Natural killer cell (primary cell): ENCODE data around the gene YBEY. TPM values are rescaled to one million over a fixed set of nuclear protein-coding genes. Genes with fewer than 3 reads are reported as not detected.
A peak's percentile ranks its signal among the peaks of the same experiment; 100 is the strongest.

Experiments
- ATAC-seq, 3 donors: fragments of 150-1000 bp in 2 of 3; fragments of 200-7000 bp in 1 of 3; cut with Tn5 transposase; 1 replicate in 1 of 3; 2 replicates in 2 of 3; pipeline ENCODE4 v1.10.0; 2021; ENCODE audit warnings: mild to moderate bottlenecking in 2 of 3, moderate library complexity in 2 of 3
- DNase-seq, 2 donors: peaks; one replicate each; pipeline versions ENCODE4 v3.0.0 to v3.0.0-alpha.2; 2013 to 2021; ENCODE audit warnings: mixed read lengths in 1 of 2
- H3K27ac ChIP-seq: one replicate; pipeline ENCODE4 v1.5.1; 2013; ENCODE audit warnings: mild to moderate bottlenecking, low read length
- H3K27me3 ChIP-seq: one replicate; pipeline ENCODE4 v1.6.1; 2013; ENCODE audit warnings: low read length; ENCODE audit not compliant: control insufficient read depth, insufficient read depth
- H3K36me3 ChIP-seq: one replicate; pipeline ENCODE4 v1.6.1; 2013; ENCODE audit warnings: low read length; ENCODE audit not compliant: control insufficient read depth, insufficient read depth
- H3K4me1 ChIP-seq: one replicate; pipeline ENCODE4 v1.6.1; 2013; ENCODE audit warnings: low read length; ENCODE audit not compliant: control insufficient read depth, insufficient read depth
- H3K4me3 ChIP-seq: one replicate; pipeline ENCODE4 v1.5.1; 2013; ENCODE audit warnings: low read length
- H3K9me3 ChIP-seq: one replicate; pipeline ENCODE4 v1.6.1; 2013; ENCODE audit warnings: low read length; ENCODE audit not compliant: control insufficient read depth, insufficient read depth
- H3K27ac Mint-ChIP-seq, 2 donors: one replicate each; pipeline ENCODE4 v1.8.0; 2022; ENCODE audit warnings: mild to moderate bottlenecking in 2 of 2, mixed read lengths in 2 of 2, moderate library complexity in 1 of 2
- H3K27me3 Mint-ChIP-seq, 2 donors: one replicate each; pipeline ENCODE4 v1.8.0; 2022; ENCODE audit warnings: low read depth in 2 of 2, mixed read lengths in 2 of 2
- H3K36me3 Mint-ChIP-seq: one replicate; pipeline ENCODE4 v1.8.0; 2022; ENCODE audit warnings: mixed read lengths
- H3K4me1 Mint-ChIP-seq, 2 donors: one replicate each; pipeline ENCODE4 v1.8.0; 2022; ENCODE audit warnings: mixed read lengths in 2 of 2
- H3K4me3 Mint-ChIP-seq: one replicate; pipeline ENCODE4 v1.8.0; 2022; ENCODE audit warnings: mild to moderate bottlenecking, moderate library complexity, mixed read lengths
- H3K9me3 Mint-ChIP-seq, 2 donors: one replicate each; pipeline ENCODE4 v1.8.0; 2022; ENCODE audit warnings: mixed read lengths in 2 of 2
- CTCF ChIP-seq: fragments of 200-600 bp; IDR thresholded peaks from one replicate; pipeline ENCODE4 v1.8.0; 2022; ENCODE audit warnings: antibody characterized with exemption
- WGBS: methylation state at CpG from one replicate; pipeline ENCODE4 v1.1.7; 2013; ENCODE audit warnings: missing lambda C conversion rate; ENCODE audit not compliant: insufficient coverage; 5-methylcytosine and 5-hydroxymethylcytosine counted together
- intact Hi-C: fragments of 100-400 bp; cut with micrococcal nuclease; formaldehyde crosslinking; loops from one replicate; pipeline ENCODE4 v1.14.2; 2022
- total RNA-seq, 4 donors: library from RNA; stranded (reverse); fragments of 120-200 nt in 1 of 4; gene quantifications; one replicate each; pipeline versions ENCODE4 v1.2.3 to v1.2.4, GENCODE V29; 2013 to 2022

Gene YBEY
- total RNA-seq, 3 donors from 2014 or later (not counting 1 experiment from before 2014, with no cell fraction given) = 10.8 to 13.7 (median 12.7) TPM

GRCh38 chr21:46326110-46326703 lies 40.1 kb downstream of the YBEY start:
- H3K27ac ChIP-seq = no peak overlapping the region
- peaks cover 24 to 27% of the 10 kb centered on the region in 2 donors for H3K4me1 Mint-ChIP-seq
- H3K9me3 Mint-ChIP-seq = no peaks in the 10 kb centered on the region
- no peaks in the 10 kb centered on the region for H3K9me3 ChIP-seq
- no peaks in the 10 kb centered on the region for H3K27me3 Mint-ChIP-seq
- H3K36me3 ChIP-seq = peaks cover 8% of the 10 kb centered on the region
- no peak for TF ChIP-seq CTCF
- no peak overlapping the region for H3K4me3 ChIP-seq
- no peak overlapping the region for H3K27ac Mint-ChIP-seq
- WGBS = 96% methylated on average over 15 of the region's 15 CpGs
- ATAC-seq (no peak), DNase-seq (no peak)
- peak overlapping the region; percentile 56 for H3K4me3 Mint-ChIP-seq
- peaks cover 20% of the 10 kb centered on the region for H3K4me1 ChIP-seq
- intact Hi-C loops = loop anchor here (10.0 kb wide), 1 partner anchor 129 kb away; the partner anchor contains the start of gene DIP2A
- H3K36me3 Mint-ChIP-seq = no peaks in the 10 kb centered on the region
- H3K27me3 ChIP-seq = no peaks in the 10 kb centered on the region

- ATAC-seq (no peak), DNase-seq (no peak)
- no peaks in the 10 kb centered on the region for H3K9me3 Mint-ChIP-seq
- H3K4me3 Mint-ChIP-seq = no peak overlapping the region
- Histone ChIP-seq H3K36me3 (peaks cover 9% of the 10 kb centered on the region), H3K27me3 (no peaks in the 10 kb centered on the region), H3K4me3 (no peak overlapping the region), H3K4me1 (peaks cover 14% of the 10 kb centered on the region), H3K27ac (no peak overlapping the region), H3K9me3 (no peaks in the 10 kb centered on the region)
- H3K36me3 Mint-ChIP-seq = no peaks in the 10 kb centered on the region
- no peak overlapping the region for H3K27ac Mint-ChIP-seq
- WGBS = 99% methylated on average over 4 of the region's 4 CpGs
- intact Hi-C loops = loop anchor here (10.0 kb wide), 1 partner anchor 127 kb away; the partner anchor contains the start of gene DIP2A
- no peak for TF ChIP-seq CTCF
- H3K4me1 Mint-ChIP-seq = peaks cover 17 to 24% of the 10 kb centered on the region in 2 donors
- no peaks in the 10 kb centered on the region for H3K27me3 Mint-ChIP-seq
Observed at GRCh38 chr21:46327711-46328110, 41.6 kb downstream of the YBEY start.

GRCh38 chr21:46328151-46328550 lies 42.0 kb downstream of the YBEY start:
- H3K36me3 ChIP-seq = peaks cover 9% of the 10 kb centered on the region
- H3K4me3 ChIP-seq = no peak overlapping the region
- no peak for TF ChIP-seq CTCF
- ATAC-seq (no peak), DNase-seq (no peak)
- no peak overlapping the region for H3K27ac ChIP-seq
- intact Hi-C loops = loop anchor here (10.0 kb wide), 1 partner anchor 127 kb away; the partner anchor contains the start of gene DIP2A
- H3K27ac Mint-ChIP-seq = no peak overlapping the region
- peaks cover 9% of the 10 kb centered on the region for H3K4me1 ChIP-seq
- no peaks in the 10 kb centered on the region for H3K27me3 Mint-ChIP-seq
- no peaks in the 10 kb centered on the region for H3K27me3 ChIP-seq
- H3K36me3 Mint-ChIP-seq = no peaks in the 10 kb centered on the region
- WGBS = 87% methylated on average over 5 of the region's 5 CpGs
- no peaks in the 10 kb centered on the region for H3K9me3 ChIP-seq
- H3K4me1 Mint-ChIP-seq = peaks cover 14 to 21% of the 10 kb centered on the region in 2 donors
- H3K9me3 Mint-ChIP-seq = no peaks in the 10 kb centered on the region
- H3K4me3 Mint-ChIP-seq = no peak overlapping the region

- ATAC-seq (no peak), DNase-seq (no peak)
- Histone ChIP-seq H3K27me3 (no peaks in the 10 kb centered on the region), H3K36me3 (peaks cover 15% of the 10 kb centered on the region), H3K9me3 (no peaks in the 10 kb centered on the region), H3K4me3 (no peak overlapping the region), H3K27ac (no peak overlapping the region), H3K4me1 (peaks cover 6% of the 10 kb centered on the region)
- 100% methylated on average over 2 of the region's 2 CpGs for WGBS
- TF ChIP-seq CTCF = no peak
- intact Hi-C loops = loop anchor here (10.0 kb wide), 1 partner anchor 125 kb away; the partner anchor contains the start of gene DIP2A
- peaks cover 13% of the 10 kb centered on the region in 2 donors for H3K4me1 Mint-ChIP-seq
- H3K27me3 Mint-ChIP-seq = no peaks in the 10 kb centered on the region
- H3K36me3 Mint-ChIP-seq = no peaks in the 10 kb centered on the region
- H3K4me3 Mint-ChIP-seq = no peak overlapping the region
- no peaks in the 10 kb centered on the region for H3K9me3 Mint-ChIP-seq
- H3K27ac Mint-ChIP-seq = no peak overlapping the region
Observed at GRCh38 chr21:46329796-46330195, 43.7 kb downstream of the YBEY start.
